T-cell (primary cell): ENCODE data around the gene FAM171A1. TPM values are rescaled to one million over a fixed set of nuclear protein-coding genes. Genes with fewer than 3 reads are reported as not detected.

ENCODE experiments used
- ATAC-seq, 4 experiments: fragments of 200-7000 bp in 3 of 4; fragments of 150-1000 bp in 1 of 4; cut with Tn5 transposase; replicated peaks in 1 of 4; 1 replicate in 3 of 4; 2 replicates in 1 of 4; pipeline ENCODE4 v1.10.0; 2021; ENCODE audit warnings: moderate library complexity in 3 of 4, mild to moderate bottlenecking in 2 of 4, moderate number of reproducible peaks in 1 of 4
- CTCF ChIA-PET, 2 donors: fragments of 300-600 bp; sonication (Branson Sonifier 250); formaldehyde crosslinking; loops; one replicate each; lab custom pipeline; 2022; ENCODE audit warnings: antibody characterized with exemption in 2 of 2; lab: Charles Lee
- POLR2A ChIA-PET, 2 donors: fragments of 300-600 bp; sonication (Branson Sonifier 250); formaldehyde crosslinking; loops; one replicate each; lab custom pipeline; 2022; ENCODE audit warnings: antibody characterized with exemption in 2 of 2; lab: Charles Lee
- DNase-seq, 35 experiments: peaks; one replicate each; pipeline versions ENCODE4 v3.0.0 to v3.0.0-alpha.2; 2013 to 2023
- H3K27ac ChIP-seq: one replicate; pipeline ENCODE4 v1.5.1; 2013; ENCODE audit warnings: low read length
- H3K27me3 ChIP-seq, 2 experiments: replicated peaks in 1 of 2; 1 replicate in 1 of 2; 2 replicates in 1 of 2; pipeline versions ENCODE4 v1.6.1 to v1.7.0; 2013; ENCODE audit warnings: low read length in 1 of 2, mixed read lengths in 1 of 2; ENCODE audit not compliant: control insufficient read depth in 2 of 2, insufficient read depth in 2 of 2; ENCODE audit errors: extremely low read depth in 1 of 2
- H3K36me3 ChIP-seq, 2 donors: 1 replicate in 1 of 2; 2 replicates in 1 of 2; pipeline versions ENCODE4 v1.6.1 to v1.7.0; 2013; ENCODE audit warnings: low read length in 1 of 2; ENCODE audit not compliant: control insufficient read depth in 2 of 2, insufficient read depth in 1 of 2; ENCODE audit errors: extremely low read depth in 1 of 2
- H3K4me1 ChIP-seq, 2 experiments: 1 replicate in 1 of 2; 2 replicates in 1 of 2; pipeline versions ENCODE4 v1.6.1 to v1.7.0; 2013; ENCODE audit warnings: low read length in 2 of 2, mixed read lengths in 1 of 2; ENCODE audit not compliant: insufficient read depth in 2 of 2, control insufficient read depth in 1 of 2; ENCODE audit errors: extremely low read depth in 1 of 2
- H3K4me3 ChIP-seq, 2 donors: 1 replicate in 1 of 2; 2 replicates in 1 of 2; pipeline versions ENCODE4 v1.5.1 to v1.7.0; 2013; ENCODE audit warnings: mild to moderate bottlenecking in 2 of 2, low read length in 1 of 2, moderate library complexity in 1 of 2; ENCODE audit not compliant: control insufficient read depth in 1 of 2; ENCODE audit errors: extremely low read depth in 1 of 2
- H3K9me3 ChIP-seq: 2 replicates; pipeline ENCODE4 v1.7.0; 2013
- H3K27ac Mint-ChIP-seq, 2 donors: one replicate each; pipeline ENCODE4 v1.8.0; 2020 to 2021; ENCODE audit warnings: mild to moderate bottlenecking in 2 of 2, mixed read lengths in 2 of 2
- H3K27me3 Mint-ChIP-seq, 2 donors: one replicate each; pipeline ENCODE4 v1.8.0; 2021 to 2022; ENCODE audit warnings: mixed read lengths in 2 of 2
- H3K36me3 Mint-ChIP-seq: one replicate; pipeline ENCODE4 v1.8.0; 2021; ENCODE audit warnings: mixed read lengths
- H3K4me1 Mint-ChIP-seq, 3 donors: one replicate each; pipeline ENCODE4 v1.8.0; 2020 to 2022; ENCODE audit warnings: mixed read lengths in 3 of 3, mild to moderate bottlenecking in 1 of 3
- H3K4me3 Mint-ChIP-seq, 3 donors: one replicate each; pipeline ENCODE4 v1.8.0; 2020 to 2022; ENCODE audit warnings: mild to moderate bottlenecking in 3 of 3, mixed read lengths in 3 of 3, moderate library complexity in 3 of 3
- H3K9me3 Mint-ChIP-seq, 3 donors: one replicate each; pipeline ENCODE4 v1.8.0; 2020 to 2022; ENCODE audit warnings: mixed read lengths in 3 of 3
- WGBS: methylation state at CpG from one replicate; pipeline ENCODE4 v1.1.5; 2013; ENCODE audit warnings: missing lambda C conversion rate; ENCODE audit not compliant: insufficient coverage; 5-methylcytosine and 5-hydroxymethylcytosine counted together
- total RNA-seq, 35 experiments: library from RNA in 6 of 35; stranded (reverse) in 6 of 35; fragments of 120-200 nt in 1 of 35; gene quantifications; one replicate each; pipeline versions ENCODE4 v1.2.1 to v1.2.4 and lab custom pipeline; 2013 to 2026

The FAM171A1 gene
- total RNA-seq, 5 donors from 2014 or later (not counting 1 experiment from before 2014, with no cell fraction given) = 4.6 to 8.6 (median 7.2) TPM

GRCh38 chr10:15172306-15172840 lies 198.7 kb downstream of the FAM171A1 start:
- POLR2A ChIA-PET = no interaction called here
- peak overlapping the region; percentile 13 for H3K27ac ChIP-seq
- H3K4me1 ChIP-seq = peaks cover 26 to 33% of the 10 kb centered on the region in 2 experiments
- no peaks in the 10 kb centered on the region for H3K9me3 ChIP-seq
- ATAC-seq (no peak), DNase-seq (no peak)
- Mint-ChIP-seq H3K27ac (peak overlapping the region; percentile 83 to 93), H3K36me3 (no peaks in the 10 kb centered on the region), H3K4me1 (peaks cover 42 to 59% (median 54%) of the 10 kb centered on the region in 3 donors), H3K4me3 (no peak overlapping the region), H3K27me3 (no peaks in the 10 kb centered on the region), H3K9me3 (no peaks in the 10 kb centered on the region)
- no peak overlapping the region for H3K4me3 ChIP-seq
- WGBS = 80% methylated on average over 1 of the region's 7 CpGs
- CTCF ChIA-PET = interaction anchor here in 1 of 2 donors (0.6 kb wide), 1 partner anchor 18 kb away, joined by 5 read pairs; no protein-coding TSS in a partner anchor
- no peaks in the 10 kb centered on the region for H3K36me3 ChIP-seq
- no peaks in the 10 kb centered on the region for H3K27me3 ChIP-seq

GRCh38 chr10:15169555-15170401 lies 201.3 kb downstream of the FAM171A1 start:
- Mint-ChIP-seq H3K4me1 (peaks cover 66 to 76% (median 70%) of the 10 kb centered on the region in 3 donors), H3K27me3 (no peaks in the 10 kb centered on the region), H3K4me3 (peak overlapping the region; percentile 80 to 93 (median 81)), H3K36me3 (no peaks in the 10 kb centered on the region), H3K27ac (peak overlapping the region; percentile 88 to 93), H3K9me3 (no peaks in the 10 kb centered on the region)
- DNase-seq = peak; percentile 27 to 80 (median 49)
- Histone ChIP-seq H3K27ac (peak overlapping the region; percentile 75), H3K36me3 (no peaks in the 10 kb centered on the region), H3K4me1 (peaks cover 38 to 39% of the 10 kb centered on the region in 2 experiments), H3K27me3 (no peaks in the 10 kb centered on the region), H3K4me3 (peak overlapping the region; percentile 44 to 64), H3K9me3 (no peaks in the 10 kb centered on the region)
- ChIA-PET POLR2A (interaction anchor here in 1 of 2 donors (0.6 kb wide), 1 partner anchor 1355 kb away, joined by 3 read pairs; no protein-coding TSS in a partner anchor), CTCF (interaction anchor here (0.5 to 1.0 kb wide), 2 partner anchors 16 to 211 kb away, joined by 3 to 5 read pairs; partner anchors contain the start of gene MEIG1 (in 1 of the 2))
- under 1% methylated on average over 11 of the region's 16 CpGs for WGBS
- ATAC-seq = peak; percentile 4 to 34 (median 30)

DNA sequence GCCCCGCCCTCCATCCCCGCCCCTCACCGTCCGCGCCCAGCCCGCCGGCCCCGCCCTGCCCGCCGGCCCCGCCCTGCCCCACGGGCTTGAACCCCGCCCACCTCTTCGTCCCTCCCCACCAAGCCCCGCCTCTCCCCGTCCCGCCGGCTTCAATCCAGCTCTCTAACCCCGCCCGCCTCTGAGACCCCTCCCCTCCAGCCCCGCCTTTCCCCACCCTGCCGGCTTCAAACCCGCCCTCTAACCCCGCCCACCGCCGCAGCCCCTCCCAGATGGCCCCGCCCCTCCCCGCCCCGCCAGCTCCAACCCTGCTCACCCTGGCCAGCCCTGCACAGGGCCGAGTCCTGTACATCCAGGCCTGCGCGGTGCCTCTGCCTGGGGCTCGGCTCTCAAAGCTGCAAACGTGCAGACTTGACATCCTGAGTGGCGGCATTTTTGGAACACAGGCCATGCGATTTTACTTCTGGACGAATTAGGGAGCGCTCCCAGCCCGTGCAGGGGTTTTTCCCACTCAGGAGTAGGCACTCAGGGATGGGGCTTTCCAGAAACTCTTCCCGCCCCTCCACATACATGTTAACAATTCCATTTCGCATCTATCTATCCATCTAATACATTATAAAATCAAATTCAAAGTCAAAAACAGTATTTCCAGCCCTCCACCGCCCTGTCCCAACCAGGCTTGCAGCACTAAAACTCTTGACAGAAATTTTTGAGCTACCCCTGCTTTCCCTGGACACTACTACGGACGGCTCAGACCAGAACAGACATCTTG lies 202.1 kb downstream of the FAM171A1 start:
- Mint-ChIP-seq H3K9me3 (no peaks in the 10 kb centered on the region), H3K4me1 (peaks cover 67 to 77% (median 70%) of the 10 kb centered on the region in 3 donors), H3K4me3 (peak overlapping the region; percentile 80 to 93 (median 81)), H3K27ac (peak overlapping the region; percentile 88 to 93), H3K27me3 (no peaks in the 10 kb centered on the region), H3K36me3 (no peaks in the 10 kb centered on the region)
- peak overlapping the region; percentile 75 for H3K27ac ChIP-seq
- ChIA-PET CTCF (interaction anchor here (0.5 to 1.6 kb wide), 9 partner anchors 15 to 1797 kb away, joined by 3 to 7 read pairs (median 5); partner anchors contain the start of gene MEIG1 (in 1 of the 2)), POLR2A (interaction anchor here (0.6 to 1.0 kb wide), 3 partner anchors 21 to 1354 kb away, joined by 3 to 11 read pairs (median 4); no protein-coding TSS in a partner anchor)
- H3K36me3 ChIP-seq = no peaks in the 10 kb centered on the region
- DNase-seq (peak; percentile 85 to 98 (median 95)), ATAC-seq (peak; percentile 68 to 88 (median 74))
- 11% methylated on average over 26 of the region's 44 CpGs for WGBS
- H3K4me3 ChIP-seq = peak overlapping the region; percentile 44 to 64
- H3K27me3 ChIP-seq = no peaks in the 10 kb centered on the region
- H3K9me3 ChIP-seq = no peaks in the 10 kb centered on the region
- H3K4me1 ChIP-seq = peaks cover 40 to 43% of the 10 kb centered on the region in 2 experiments

- Histone ChIP-seq H3K27ac (peak within 1 kb of the TSS; percentile 75), H3K27me3 (no peaks in the 10 kb centered on the region), H3K9me3 (no peaks in the 10 kb centered on the region), H3K36me3 (no peaks in the 10 kb centered on the region), H3K4me1 (peaks cover 42 to 43% of the 10 kb centered on the region in 2 experiments), H3K4me3 (peak within 1 kb of the TSS; percentile 77 to 93)
- DNase-seq (peak in 2 of 35 experiments; percentile 71 to 78), ATAC-seq (peak; percentile 75 to 80 (median 80))
- Mint-ChIP-seq H3K4me1 (peaks cover 72 to 81% (median 74%) of the 10 kb centered on the region in 3 donors), H3K36me3 (no peaks in the 10 kb centered on the region), H3K27me3 (no peaks in the 10 kb centered on the region), H3K4me3 (peak within 1 kb of the TSS; percentile 91 to 95 (median 93)), H3K27ac (peak within 1 kb of the TSS; percentile 89 to 93), H3K9me3 (no peaks in the 10 kb centered on the region)
- CTCF ChIA-PET = interaction anchor here in 1 of 2 donors (0.6 to 1.6 kb wide), 6 partner anchors 17 to 1796 kb away, joined by 3 to 7 read pairs (median 6); partner anchors contain the start of gene MEIG1
- WGBS = under 1% methylated on average over 41 of the region's 70 CpGs
- POLR2A ChIA-PET = interaction anchor here (0.5 to 1.0 kb wide), 4 partner anchors 21 to 645 kb away, joined by 4 to 11 read pairs (median 6); no protein-coding TSS in a partner anchor
These were observed 202.8 kb downstream of the FAM171A1 start, which contains the start of gene NMT2 for GRCh38 chr10:15168291-15168785. Gene NMT2 (minus strand): TSS chr10:15168693. CDS start chr10:15168612, 81 bp downstream.

DNA sequence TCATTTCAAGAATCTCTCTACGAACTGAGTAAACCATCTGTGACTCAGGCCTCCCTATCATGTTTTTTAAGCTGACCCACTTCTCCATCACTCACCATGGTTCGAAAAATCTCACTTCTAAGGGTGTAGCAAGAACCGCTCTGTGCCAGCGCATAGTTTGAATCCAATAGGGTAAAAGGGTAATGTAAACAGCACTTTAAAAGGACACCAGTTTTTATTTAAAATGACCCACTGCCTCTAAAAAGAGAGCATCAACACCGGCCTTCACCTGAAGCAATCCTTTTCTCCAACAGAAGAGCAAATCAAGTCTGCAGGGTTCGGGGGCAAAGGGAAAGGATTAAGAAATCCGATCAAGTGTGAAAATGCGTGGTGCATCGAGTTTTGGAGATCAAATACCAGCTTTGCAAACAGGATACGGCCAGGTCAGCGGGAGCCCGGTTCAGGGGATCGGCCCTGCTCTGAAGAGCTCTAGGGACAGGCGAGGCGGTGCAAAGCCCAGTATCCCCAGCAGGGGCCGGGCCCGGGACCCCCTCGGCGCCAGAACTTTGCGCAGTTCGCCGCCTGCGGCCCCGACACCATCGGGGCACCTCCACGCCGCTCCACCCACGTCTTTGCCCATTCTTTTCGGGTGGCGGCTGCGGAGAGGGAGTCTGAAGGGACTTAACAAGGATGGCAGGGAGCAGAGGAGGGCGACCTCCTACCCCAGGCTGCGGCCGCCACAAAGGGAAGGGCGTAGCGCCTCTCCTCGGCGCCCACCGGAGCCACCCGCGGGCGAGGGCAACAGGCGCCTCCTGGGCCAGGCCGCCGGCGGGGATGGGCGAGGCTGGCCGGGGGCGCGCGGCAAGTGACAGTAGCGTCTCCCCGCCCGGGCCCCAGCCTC lies 203.4 kb downstream of the FAM171A1 start:
- Histone ChIP-seq H3K4me1 (peaks cover 37 to 42% of the 10 kb centered on the region in 2 experiments), H3K9me3 (no peaks in the 10 kb centered on the region), H3K36me3 (no peaks in the 10 kb centered on the region), H3K27ac (peak overlapping the region; percentile 48), H3K27me3 (no peaks in the 10 kb centered on the region), H3K4me3 (peak overlapping the region; percentile 77 to 93)
- WGBS = under 1% methylated on average over 38 of the region's 54 CpGs
- ATAC-seq (peak; percentile 3 to 42 (median 24)), DNase-seq (peak in 31 of 35 experiments; percentile 9 to 60 (median 26))
- H3K36me3 Mint-ChIP-seq = no peaks in the 10 kb centered on the region
- peak overlapping the region; percentile 88 to 95 (median 93) for H3K4me3 Mint-ChIP-seq
- H3K27me3 Mint-ChIP-seq = no peaks in the 10 kb centered on the region
- ChIA-PET POLR2A (interaction anchor here (0.5 to 1.0 kb wide), 4 partner anchors 20 to 644 kb away, joined by 5 to 11 read pairs (median 6); no protein-coding TSS in a partner anchor), CTCF (interaction anchor here (0.6 to 1.6 kb wide), 5 partner anchors 41 to 69 kb away, joined by 3 to 7 read pairs (median 4); no protein-coding TSS in a partner anchor)
- no peaks in the 10 kb centered on the region for H3K9me3 Mint-ChIP-seq
- peak overlapping the region; percentile 73 to 85 for H3K27ac Mint-ChIP-seq
- H3K4me1 Mint-ChIP-seq = peaks cover 72 to 80% (median 73%) of the 10 kb centered on the region in 3 donors
